Measurements from ENCODE around the gene ZBTB8A. TPM values are rescaled to one million over a fixed set of nuclear protein-coding genes. Genes with fewer than 3 reads are reported as not detected.
A peak's percentile ranks its signal among the peaks of the same experiment; 100 is the strongest.

ZBTB8A gene
- total RNA-seq, 1 experiment from 2014 or later, result 11.5 TPM

DNA sequence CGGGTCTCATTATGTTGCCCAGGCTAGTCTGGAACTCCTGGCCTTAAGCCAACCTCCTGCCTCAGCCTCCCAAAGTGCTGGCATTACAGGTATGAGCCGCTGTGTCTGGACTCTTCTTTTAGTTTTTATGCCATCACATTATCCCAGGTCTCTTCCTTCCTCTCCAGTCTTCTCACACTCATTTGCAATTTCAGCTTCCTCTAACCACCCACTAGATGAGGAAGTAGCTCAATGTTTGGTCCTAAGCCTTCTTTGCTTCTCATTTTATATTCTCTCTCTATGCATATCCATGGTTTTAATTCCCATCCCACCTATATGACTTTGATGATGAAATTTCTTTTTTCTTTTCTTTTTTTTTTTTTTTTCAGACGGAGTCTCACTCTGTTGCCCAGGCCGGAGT lies 3.1 kb upstream of the ZBTB8A start:
- Mint-ChIP-seq H3K27me3 (ENCODE audit: insufficient read depth, unreplicated experiment) (no peaks in the 10 kb centered on the region), H3K9me3 (ENCODE audit: unreplicated experiment) (no peaks in the 10 kb centered on the region), H3K4me1 (ENCODE audit: insufficient read depth, unreplicated experiment) (peaks cover 14% of the 10 kb centered on the region), H3K27ac (ENCODE audit: low read depth, unreplicated experiment) (no peak overlapping the region), H3K36me3 (ENCODE audit: insufficient read depth, unreplicated experiment) (peaks cover under 1% of the 10 kb centered on the region), H3K4me3 (ENCODE audit: unreplicated experiment) (no peak overlapping the region)
- ChIA-PET POLR2A (interaction anchor here (0.5 to 1.0 kb wide), 2 partner anchors 14 to 138 kb away, joined by 3 to 4 read pairs; no protein-coding TSS in a partner anchor), CTCF (interaction anchor here (0.7 to 3.3 kb wide), 5 partner anchors 9 to 59 kb away, joined by 3 to 14 read pairs (median 4); no protein-coding TSS in a partner anchor)
- TF ChIP-seq, protein P1, sequence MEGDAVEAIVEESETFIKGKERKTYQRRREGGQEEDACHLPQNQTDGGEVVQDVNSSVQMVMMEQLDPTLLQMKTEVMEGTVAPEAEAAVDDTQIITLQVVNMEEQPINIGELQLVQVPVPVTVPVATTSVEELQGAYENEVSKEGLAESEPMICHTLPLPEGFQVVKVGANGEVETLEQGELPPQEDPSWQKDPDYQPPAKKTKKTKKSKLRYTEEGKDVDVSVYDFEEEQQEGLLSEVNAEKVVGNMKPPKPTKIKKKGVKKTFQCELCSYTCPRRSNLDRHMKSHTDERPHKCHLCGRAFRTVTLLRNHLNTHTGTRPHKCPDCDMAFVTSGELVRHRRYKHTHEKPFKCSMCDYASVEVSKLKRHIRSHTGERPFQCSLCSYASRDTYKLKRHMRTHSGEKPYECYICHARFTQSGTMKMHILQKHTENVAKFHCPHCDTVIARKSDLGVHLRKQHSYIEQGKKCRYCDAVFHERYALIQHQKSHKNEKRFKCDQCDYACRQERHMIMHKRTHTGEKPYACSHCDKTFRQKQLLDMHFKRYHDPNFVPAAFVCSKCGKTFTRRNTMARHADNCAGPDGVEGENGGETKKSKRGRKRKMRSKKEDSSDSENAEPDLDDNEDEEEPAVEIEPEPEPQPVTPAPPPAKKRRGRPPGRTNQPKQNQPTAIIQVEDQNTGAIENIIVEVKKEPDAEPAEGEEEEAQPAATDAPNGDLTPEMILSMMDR (IDR thresholded peaks at IDR 0.05; ENCODE audit: unreplicated experiment), result no peak
- DNase-seq (ENCODE audit: unreplicated experiment), result no peak
- intact Hi-C loops (cut with micrococcal nuclease), result loop anchor here (10.0 kb wide), 1 partner anchor 131 kb away; no protein-coding TSS in a partner anchor
- no TSS peak for BruUV-seq (replicated peaks)

GRCh38 chr1:32536764-32537163 lies 2.5 kb upstream of the ZBTB8A start:
- ChIA-PET CTCF (interaction anchor here (1.1 to 3.3 kb wide), 4 partner anchors 9 to 55 kb away, joined by 3 to 14 read pairs (median 6); no protein-coding TSS in a partner anchor), POLR2A (interaction anchor here (1.0 kb wide), 1 partner anchor 15 kb away, joined by 4 read pairs; no protein-coding TSS in a partner anchor)
- Mint-ChIP-seq H3K27ac (ENCODE audit: low read depth, unreplicated experiment) (no peak overlapping the region), H3K36me3 (ENCODE audit: insufficient read depth, unreplicated experiment) (peaks cover 5% of the 10 kb centered on the region), H3K4me1 (ENCODE audit: insufficient read depth, unreplicated experiment) (peaks cover 18% of the 10 kb centered on the region), H3K4me3 (ENCODE audit: unreplicated experiment) (no peak overlapping the region), H3K27me3 (ENCODE audit: insufficient read depth, unreplicated experiment) (no peaks in the 10 kb centered on the region), H3K9me3 (ENCODE audit: unreplicated experiment) (no peaks in the 10 kb centered on the region)
- DNase-seq (ENCODE audit: unreplicated experiment), result no peak
- intact Hi-C loops (cut with micrococcal nuclease), result loop anchor here (10.0 kb wide), 1 partner anchor 132 kb away; no protein-coding TSS in a partner anchor
- TF ChIP-seq, protein P1 (IDR thresholded peaks at IDR 0.05; ENCODE audit: unreplicated experiment), result no peak
- BruUV-seq (replicated peaks), result no TSS peak

DNA sequence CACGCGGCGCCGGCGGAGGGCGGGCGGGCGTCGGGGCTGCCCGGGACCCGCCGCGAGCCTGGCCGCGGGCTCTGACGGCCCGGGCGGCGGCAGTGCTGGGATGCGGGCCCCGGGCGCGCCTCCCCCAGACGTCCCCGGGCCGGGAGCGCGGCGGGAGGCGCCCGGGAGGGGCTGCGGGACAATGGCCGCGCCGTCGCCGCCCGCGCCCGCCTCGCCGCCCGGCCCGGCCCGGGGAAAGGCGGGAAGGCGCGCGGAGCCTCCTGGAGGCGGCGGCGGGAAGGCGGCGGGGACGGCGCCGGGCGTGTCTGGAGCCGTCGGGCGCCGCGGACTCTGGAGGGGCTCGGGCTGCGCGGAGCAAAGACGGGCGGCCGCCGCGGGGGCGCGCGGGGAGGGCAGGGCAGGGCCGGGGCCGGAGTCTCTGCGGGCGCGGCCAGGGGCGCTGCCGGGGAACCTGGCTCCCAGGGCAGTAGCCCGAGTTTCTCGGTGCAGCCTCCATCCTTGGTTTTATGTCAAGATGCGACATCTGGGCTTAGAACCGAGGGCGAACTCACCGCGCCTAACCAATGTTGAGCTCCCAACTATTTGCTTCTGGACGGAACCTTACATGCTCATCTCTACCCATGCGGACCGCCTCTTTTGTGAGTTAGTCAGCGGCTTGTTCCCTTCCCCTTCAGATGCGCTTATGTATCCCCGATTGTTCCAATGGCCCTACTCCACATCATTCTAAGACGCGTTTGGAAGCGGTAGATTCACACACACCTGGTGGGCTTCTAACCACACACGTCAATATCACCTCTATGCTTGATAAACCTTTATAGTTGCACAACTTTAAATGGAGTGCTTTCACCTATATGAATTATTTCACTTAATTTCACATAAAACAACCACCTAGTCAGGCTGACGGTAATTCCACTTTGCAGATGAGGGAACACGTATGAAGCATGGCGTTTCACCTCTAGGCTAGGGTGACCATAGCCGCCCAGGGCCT lies 651 bp downstream of the ZBTB8A start:
- Mint-ChIP-seq H3K4me3 (ENCODE audit: unreplicated experiment) (peak overlapping the region; percentile 82), H3K4me1 (ENCODE audit: insufficient read depth, unreplicated experiment) (peaks cover 18% of the 10 kb centered on the region), H3K27me3 (ENCODE audit: insufficient read depth, unreplicated experiment) (no peaks in the 10 kb centered on the region), H3K27ac (ENCODE audit: low read depth, unreplicated experiment) (peak overlapping the region; percentile 87), H3K36me3 (ENCODE audit: insufficient read depth, unreplicated experiment) (peaks cover 5% of the 10 kb centered on the region), H3K9me3 (ENCODE audit: unreplicated experiment) (no peaks in the 10 kb centered on the region)
- intact Hi-C loops (cut with micrococcal nuclease), result loop anchor here (10.0 kb wide), 1 partner anchor 135 kb away; no protein-coding TSS in a partner anchor
- no TSS peak for BruUV-seq (replicated peaks)
- CTCF ChIA-PET, result interaction anchor here (0.6 kb wide), 1 partner anchor 336 kb away, joined by 3 read pairs; no protein-coding TSS in a partner anchor
- TF ChIP-seq, protein P1 (IDR thresholded peaks at IDR 0.05; ENCODE audit: unreplicated experiment), result no peak
- POLR2A ChIA-PET, result interaction anchor here (0.6 to 2.3 kb wide), 9 partner anchors 9 to 146 kb away, joined by 3 to 12 read pairs (median 4); partner anchors contain the start of genes BSDC1, RBBP4 and ZBTB8OS
- DNase-seq (ENCODE audit: unreplicated experiment), result peak; percentile 44

GRCh38 chr1:32540605-32541004 lies 1.4 kb downstream of the ZBTB8A start:
- Mint-ChIP-seq H3K4me3 (ENCODE audit: unreplicated experiment) (peak overlapping the region; percentile 82), H3K36me3 (ENCODE audit: insufficient read depth, unreplicated experiment) (peaks cover 5% of the 10 kb centered on the region), H3K9me3 (ENCODE audit: unreplicated experiment) (no peaks in the 10 kb centered on the region), H3K27ac (ENCODE audit: low read depth, unreplicated experiment) (peak overlapping the region; percentile 87), H3K27me3 (ENCODE audit: insufficient read depth, unreplicated experiment) (no peaks in the 10 kb centered on the region), H3K4me1 (ENCODE audit: insufficient read depth, unreplicated experiment) (peaks cover 20% of the 10 kb centered on the region)
- TSS peak; percentile 44 for BruUV-seq (replicated peaks)
- intact Hi-C loops (cut with micrococcal nuclease), result no loop called here
- peak; percentile 4 for DNase-seq (ENCODE audit: unreplicated experiment)
- ChIA-PET CTCF (interaction anchor here (0.6 kb wide), 1 partner anchor 336 kb away, joined by 3 read pairs; no protein-coding TSS in a partner anchor), POLR2A (interaction anchor here (0.9 to 1.3 kb wide), 2 partner anchors 111 to 146 kb away, joined by 4 read pairs; partner anchors contain the start of genes BSDC1 and RBBP4)
- TF ChIP-seq, protein P1 (IDR thresholded peaks at IDR 0.05; ENCODE audit: unreplicated experiment), result no peak
